Measurements from ENCODE around the gene KCNK5. TPM values are rescaled to one million over a fixed set of nuclear protein-coding genes. Genes with fewer than 3 reads are reported as not detected.

The KCNK5 gene
- total and polyA plus RNA-seq, 9 of the 15 experiments (the other 6 are each of a cell fraction or from before 2014, with no cell fraction given) = 1.5 to 45.8 (median 25.8) TPM

DNA sequence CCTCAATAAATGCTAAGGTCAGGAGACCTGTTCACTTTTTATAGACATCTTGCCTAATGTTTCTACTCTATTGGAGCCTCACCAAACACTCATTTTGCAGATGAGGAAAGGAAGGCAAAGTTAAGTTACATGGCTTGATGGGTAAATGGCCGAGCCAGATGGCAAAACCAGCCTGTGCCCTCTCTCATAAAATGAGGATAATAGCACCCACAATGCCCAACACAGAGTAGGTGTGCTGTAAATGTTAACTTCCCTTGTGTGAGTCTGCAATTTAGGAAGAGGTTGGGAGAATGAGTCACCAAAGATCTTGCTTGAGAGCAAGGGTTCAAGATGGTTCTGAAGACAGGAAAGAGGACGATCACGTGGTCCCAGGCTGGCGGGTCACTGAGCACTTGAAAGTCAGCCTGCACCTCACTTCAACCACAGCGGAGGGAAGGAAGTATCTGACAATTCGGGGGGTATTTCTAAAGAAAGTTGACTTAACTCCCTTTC lies 3.3 kb downstream of the KCNK5 start (continued):
- TF ChIP-seq, protein P1, sequence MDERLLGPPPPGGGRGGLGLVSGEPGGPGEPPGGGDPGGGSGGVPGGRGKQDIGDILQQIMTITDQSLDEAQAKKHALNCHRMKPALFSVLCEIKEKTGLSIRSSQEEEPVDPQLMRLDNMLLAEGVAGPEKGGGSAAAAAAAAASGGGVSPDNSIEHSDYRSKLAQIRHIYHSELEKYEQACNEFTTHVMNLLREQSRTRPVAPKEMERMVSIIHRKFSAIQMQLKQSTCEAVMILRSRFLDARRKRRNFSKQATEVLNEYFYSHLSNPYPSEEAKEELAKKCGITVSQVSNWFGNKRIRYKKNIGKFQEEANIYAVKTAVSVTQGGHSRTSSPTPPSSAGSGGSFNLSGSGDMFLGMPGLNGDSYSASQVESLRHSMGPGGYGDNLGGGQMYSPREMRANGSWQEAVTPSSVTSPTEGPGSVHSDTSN (CRISPR knock-in tag; IDR thresholded peaks at IDR 0.05; ENCODE audit: low read depth) = no peak
- TF ChIP-seq, protein P1 (tag; conservative IDR thresholded peaks at IDR 0.05; ENCODE audit: low read depth) = no peak
- peak; percentile 53 for TF ChIP-seq FOS (IDR thresholded peaks at IDR 0.05; ENCODE audit: extremely low read depth, insufficient read length)
- peak; percentile 23 for TF ChIP-seq KDM5B (IDR thresholded peaks at IDR 0.05; ENCODE audit: insufficient replicate concordance, low read depth, low read length)
- peak; percentile 68; the same call in 1 of the 2 replicates for TF ChIP-seq MTF1 (CRISPR knock-in tag; IDR thresholded peaks at IDR 0.05; ENCODE audit: borderline replicate concordance)
- peak; percentile 16 for TF ChIP-seq POLR2B (IDR thresholded peaks at IDR 0.05; ENCODE audit: low read depth, partially characterized antibody)
- peak in 1 of 2 experiments; percentile 39; a peak in 1 of 4 replicates for TF ChIP-seq TRIM24 (IDR thresholded peaks at IDR 0.05)
- TF ChIP-seq NEUROD1 (IDR thresholded peaks at IDR 0.05; ENCODE audit: borderline replicate concordance, low read depth, low read length, partially characterized antibody) = peak; percentile 69
- 0 out of 2 replicates have a peak, but pooled peaks have one; percentile 57 for TF ChIP-seq HDAC2 (IDR thresholded peaks at IDR 0.05)
- TF ChIP-seq EP400 (IDR thresholded peaks at IDR 0.05) = peak; percentile 68
- 0 out of 2 replicates have a peak, but pooled peaks have one; percentile 11 for TF ChIP-seq BHLHE40 (IDR thresholded peaks at IDR 0.05; ENCODE audit: low read length)
- peak; percentile 70 for TF ChIP-seq CTBP1 (IDR thresholded peaks at IDR 0.05; ENCODE audit: borderline replicate concordance)
- peak; percentile 97 for TF ChIP-seq TOE1 (IDR thresholded peaks at IDR 0.05; ENCODE audit: borderline replicate concordance)
- TF ChIP-seq TOE1 (CRISPR knock-in tag; IDR thresholded peaks at IDR 0.05; ENCODE audit: borderline replicate concordance, low read depth) = no peak
- peak in 1 of 2 experiments; percentile 61; a peak in 1 of 4 replicates for TF ChIP-seq RCOR1 (IDR thresholded peaks at IDR 0.05; ENCODE audit: borderline replicate concordance in 1 of 2, low read depth in 2 of 2, low read length in 2 of 2)
- no peak for TF ChIP-seq NR2C2 (CRISPR knock-in tag; IDR thresholded peaks at IDR 0.05)
- peak; percentile 87 for TF ChIP-seq NR2C2 (tag; IDR thresholded peaks at IDR 0.05)
- 0 out of 2 replicates have a peak, but pooled peaks have one; percentile 14 for TF ChIP-seq LARP7 (IDR thresholded peaks at IDR 0.05)
- TF ChIP-seq SMARCE1 (IDR thresholded peaks at IDR 0.05) = peak; percentile 82
- peak; percentile 36; the same call in 1 of the 2 replicates for TF ChIP-seq ZNF197 (CRISPR knock-in tag; IDR thresholded peaks at IDR 0.05; ENCODE audit: low read depth)
- TF ChIP-seq, protein P2, sequence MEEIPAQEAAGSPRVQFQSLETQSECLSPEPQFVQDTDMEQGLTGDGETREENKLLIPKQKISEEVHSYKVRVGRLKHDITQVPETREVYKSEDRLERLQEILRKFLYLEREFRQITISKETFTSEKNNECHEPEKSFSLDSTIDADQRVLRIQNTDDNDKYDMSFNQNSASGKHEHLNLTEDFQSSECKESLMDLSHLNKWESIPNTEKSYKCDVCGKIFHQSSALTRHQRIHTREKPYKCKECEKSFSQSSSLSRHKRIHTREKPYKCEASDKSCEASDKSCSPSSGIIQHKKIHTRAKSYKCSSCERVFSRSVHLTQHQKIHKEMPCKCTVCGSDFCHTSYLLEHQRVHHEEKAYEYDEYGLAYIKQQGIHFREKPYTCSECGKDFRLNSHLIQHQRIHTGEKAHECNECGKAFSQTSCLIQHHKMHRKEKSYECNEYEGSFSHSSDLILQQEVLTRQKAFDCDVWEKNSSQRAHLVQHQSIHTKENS (CRISPR knock-in tag; IDR thresholded peaks at IDR 0.05) = no peak
- TF ChIP-seq, protein P3, sequence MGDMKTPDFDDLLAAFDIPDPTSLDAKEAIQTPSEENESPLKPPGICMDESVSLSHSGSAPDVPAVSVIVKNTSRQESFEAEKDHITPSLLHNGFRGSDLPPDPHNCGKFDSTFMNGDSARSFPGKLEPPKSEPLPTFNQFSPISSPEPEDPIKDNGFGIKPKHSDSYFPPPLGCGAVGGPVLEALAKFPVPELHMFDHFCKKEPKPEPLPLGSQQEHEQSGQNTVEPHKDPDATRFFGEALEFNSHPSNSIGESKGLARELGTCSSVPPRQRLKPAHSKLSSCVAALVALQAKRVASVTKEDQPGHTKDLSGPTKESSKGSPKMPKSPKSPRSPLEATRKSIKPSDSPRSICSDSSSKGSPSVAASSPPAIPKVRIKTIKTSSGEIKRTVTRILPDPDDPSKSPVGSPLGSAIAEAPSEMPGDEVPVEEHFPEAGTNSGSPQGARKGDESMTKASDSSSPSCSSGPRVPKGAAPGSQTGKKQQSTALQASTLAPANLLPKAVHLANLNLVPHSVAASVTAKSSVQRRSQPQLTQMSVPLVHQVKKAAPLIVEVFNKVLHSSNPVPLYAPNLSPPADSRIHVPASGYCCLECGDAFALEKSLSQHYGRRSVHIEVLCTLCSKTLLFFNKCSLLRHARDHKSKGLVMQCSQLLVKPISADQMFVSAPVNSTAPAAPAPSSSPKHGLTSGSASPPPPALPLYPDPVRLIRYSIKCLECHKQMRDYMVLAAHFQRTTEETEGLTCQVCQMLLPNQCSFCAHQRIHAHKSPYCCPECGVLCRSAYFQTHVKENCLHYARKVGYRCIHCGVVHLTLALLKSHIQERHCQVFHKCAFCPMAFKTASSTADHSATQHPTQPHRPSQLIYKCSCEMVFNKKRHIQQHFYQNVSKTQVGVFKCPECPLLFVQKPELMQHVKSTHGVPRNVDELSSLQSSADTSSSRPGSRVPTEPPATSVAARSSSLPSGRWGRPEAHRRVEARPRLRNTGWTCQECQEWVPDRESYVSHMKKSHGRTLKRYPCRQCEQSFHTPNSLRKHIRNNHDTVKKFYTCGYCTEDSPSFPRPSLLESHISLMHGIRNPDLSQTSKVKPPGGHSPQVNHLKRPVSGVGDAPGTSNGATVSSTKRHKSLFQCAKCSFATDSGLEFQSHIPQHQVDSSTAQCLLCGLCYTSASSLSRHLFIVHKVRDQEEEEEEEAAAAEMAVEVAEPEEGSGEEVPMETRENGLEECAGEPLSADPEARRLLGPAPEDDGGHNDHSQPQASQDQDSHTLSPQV (IDR thresholded peaks at IDR 0.05) = peak; percentile 96
